Gastrocnemius medialis (tissue), 4 donors: ENCODE measurements around the gene TLE4.

ENCODE experiments used
- POLR2A ChIP-seq, 2 donors: fragments of 450-650 bp; IDR thresholded peaks; one replicate each; pipeline ENCODE4 v1.6.1; 2017; ENCODE audit warnings: antibody characterized with exemption in 2 of 2, mild to moderate bottlenecking in 2 of 2, moderate library complexity in 2 of 2
- TF ChIP-seq, protein P1 (sequence below), 5 experiments: fragments of 450-650 bp in 3 of 5; fragments of 200-600 bp in 2 of 5; sonication (generic) in 2 of 5; IDR thresholded peaks in 4 of 5; conservative IDR thresholded peaks in 1 of 5; 1 replicate in 4 of 5; 2 replicates in 1 of 5; pipeline ENCODE4 v1.5.1; 2016 to 2019; ENCODE audit warnings: antibody characterized with exemption in 5 of 5, mild to moderate bottlenecking in 3 of 5, moderate library complexity in 3 of 5

DNA sequence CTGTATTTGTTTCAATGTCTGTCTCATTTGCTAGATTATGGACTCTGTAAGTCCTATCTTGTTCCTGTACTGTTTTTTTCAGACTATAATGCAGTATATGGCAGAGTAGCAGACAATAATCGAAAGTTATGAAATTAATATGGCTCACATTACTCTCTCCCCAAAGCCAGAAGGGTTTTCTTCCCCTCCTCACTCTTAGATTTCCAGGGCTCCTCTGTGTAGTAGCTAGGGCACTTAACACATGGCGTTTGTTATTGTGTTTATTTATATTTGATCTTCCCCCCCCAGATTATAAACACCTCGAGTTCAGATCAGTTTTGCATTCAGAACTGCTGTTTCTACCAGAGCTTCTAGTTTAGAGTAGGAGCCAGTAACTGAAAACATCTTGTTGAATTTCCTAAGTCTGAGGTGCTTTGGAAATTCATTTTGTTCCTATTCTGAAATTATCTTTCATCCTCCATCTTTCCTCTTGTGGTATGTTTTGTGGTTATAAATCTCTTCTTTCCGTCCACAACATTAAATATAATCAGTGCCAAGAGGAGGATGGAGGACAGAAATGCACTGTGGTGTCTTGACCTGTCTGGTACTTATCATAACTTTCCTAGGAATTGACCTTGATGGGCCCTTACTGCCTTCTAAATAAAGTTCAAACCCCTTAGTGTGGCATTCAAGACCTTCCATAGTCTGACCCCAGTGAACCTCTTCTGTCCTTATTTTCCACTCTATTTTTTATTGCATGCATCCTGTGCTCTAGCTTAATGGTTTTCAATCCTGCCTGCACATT, 27.0 kb downstream of the TLE4 start:
- TF ChIP-seq, protein P1, sequence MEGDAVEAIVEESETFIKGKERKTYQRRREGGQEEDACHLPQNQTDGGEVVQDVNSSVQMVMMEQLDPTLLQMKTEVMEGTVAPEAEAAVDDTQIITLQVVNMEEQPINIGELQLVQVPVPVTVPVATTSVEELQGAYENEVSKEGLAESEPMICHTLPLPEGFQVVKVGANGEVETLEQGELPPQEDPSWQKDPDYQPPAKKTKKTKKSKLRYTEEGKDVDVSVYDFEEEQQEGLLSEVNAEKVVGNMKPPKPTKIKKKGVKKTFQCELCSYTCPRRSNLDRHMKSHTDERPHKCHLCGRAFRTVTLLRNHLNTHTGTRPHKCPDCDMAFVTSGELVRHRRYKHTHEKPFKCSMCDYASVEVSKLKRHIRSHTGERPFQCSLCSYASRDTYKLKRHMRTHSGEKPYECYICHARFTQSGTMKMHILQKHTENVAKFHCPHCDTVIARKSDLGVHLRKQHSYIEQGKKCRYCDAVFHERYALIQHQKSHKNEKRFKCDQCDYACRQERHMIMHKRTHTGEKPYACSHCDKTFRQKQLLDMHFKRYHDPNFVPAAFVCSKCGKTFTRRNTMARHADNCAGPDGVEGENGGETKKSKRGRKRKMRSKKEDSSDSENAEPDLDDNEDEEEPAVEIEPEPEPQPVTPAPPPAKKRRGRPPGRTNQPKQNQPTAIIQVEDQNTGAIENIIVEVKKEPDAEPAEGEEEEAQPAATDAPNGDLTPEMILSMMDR (IDR thresholded peaks at IDR 0.05 in 4 of 5, conservative IDR thresholded peaks at IDR 0.05 in 1 of 5) = no peak
- TF ChIP-seq POLR2A (IDR thresholded peaks at IDR 0.05) = no peak
